ENCODE data around the gene AHDC1. TPM values are rescaled to one million over a fixed set of nuclear protein-coding genes. Genes with fewer than 3 reads are reported as not detected.

The AHDC1 gene
- total and polyA plus RNA-seq, 9 of the 15 experiments (the other 6 are each of a cell fraction or from before 2014, with no cell fraction given) = 0.21 to 36.4 (median 4.7) TPM

- TF ChIP-seq, protein P1, sequence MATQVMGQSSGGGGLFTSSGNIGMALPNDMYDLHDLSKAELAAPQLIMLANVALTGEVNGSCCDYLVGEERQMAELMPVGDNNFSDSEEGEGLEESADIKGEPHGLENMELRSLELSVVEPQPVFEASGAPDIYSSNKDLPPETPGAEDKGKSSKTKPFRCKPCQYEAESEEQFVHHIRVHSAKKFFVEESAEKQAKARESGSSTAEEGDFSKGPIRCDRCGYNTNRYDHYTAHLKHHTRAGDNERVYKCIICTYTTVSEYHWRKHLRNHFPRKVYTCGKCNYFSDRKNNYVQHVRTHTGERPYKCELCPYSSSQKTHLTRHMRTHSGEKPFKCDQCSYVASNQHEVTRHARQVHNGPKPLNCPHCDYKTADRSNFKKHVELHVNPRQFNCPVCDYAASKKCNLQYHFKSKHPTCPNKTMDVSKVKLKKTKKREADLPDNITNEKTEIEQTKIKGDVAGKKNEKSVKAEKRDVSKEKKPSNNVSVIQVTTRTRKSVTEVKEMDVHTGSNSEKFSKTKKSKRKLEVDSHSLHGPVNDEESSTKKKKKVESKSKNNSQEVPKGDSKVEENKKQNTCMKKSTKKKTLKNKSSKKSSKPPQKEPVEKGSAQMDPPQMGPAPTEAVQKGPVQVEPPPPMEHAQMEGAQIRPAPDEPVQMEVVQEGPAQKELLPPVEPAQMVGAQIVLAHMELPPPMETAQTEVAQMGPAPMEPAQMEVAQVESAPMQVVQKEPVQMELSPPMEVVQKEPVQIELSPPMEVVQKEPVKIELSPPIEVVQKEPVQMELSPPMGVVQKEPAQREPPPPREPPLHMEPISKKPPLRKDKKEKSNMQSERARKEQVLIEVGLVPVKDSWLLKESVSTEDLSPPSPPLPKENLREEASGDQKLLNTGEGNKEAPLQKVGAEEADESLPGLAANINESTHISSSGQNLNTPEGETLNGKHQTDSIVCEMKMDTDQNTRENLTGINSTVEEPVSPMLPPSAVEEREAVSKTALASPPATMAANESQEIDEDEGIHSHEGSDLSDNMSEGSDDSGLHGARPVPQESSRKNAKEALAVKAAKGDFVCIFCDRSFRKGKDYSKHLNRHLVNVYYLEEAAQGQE (IDR thresholded peaks at IDR 0.05; ENCODE audit: borderline replicate concordance) = peak; percentile 51; the same call in 1 of the 2 replicates
- TF ChIP-seq, protein P1 (CRISPR knock-in tag; IDR thresholded peaks at IDR 0.05; ENCODE audit: low read depth) = 0 out of 2 replicates have a peak, but pooled peaks have one; percentile 11
- peak; percentile 38; the same call in 1 of the 2 replicates for TF ChIP-seq CREM (IDR thresholded peaks at IDR 0.05; ENCODE audit: low read depth)
- TF ChIP-seq SIN3B (IDR thresholded peaks at IDR 0.05; ENCODE audit: low read depth) = 0 out of 2 replicates have a peak, but pooled peaks have one; percentile 14
- TF ChIP-seq ZNF507 (tag; conservative IDR thresholded peaks at IDR 0.05) = no peak
Measured at GRCh38 chr1:27568300-27569087, 35.5 kb downstream of the AHDC1 start (continued).

All from K562 (cell line).